Ishikawa (cell line): ENCODE measurements around the gene ARHGEF4.

Experiments
- CEBPB ChIP-seq: IDR thresholded peaks from 2 replicates; pipeline ENCODE4 v1.6.1; 2012
- CREB1 ChIP-seq: IDR thresholded peaks from 2 replicates; pipeline ENCODE4 v1.6.1; 2012; ENCODE audit warnings: low read depth
- EGR1 ChIP-seq: IDR thresholded peaks from 2 replicates; pipeline ENCODE4 v1.6.1; 2012
- EP300 ChIP-seq: IDR thresholded peaks from 2 replicates; pipeline ENCODE4 v1.6.1; 2012; ENCODE audit warnings: borderline replicate concordance
- FOXM1 ChIP-seq: IDR thresholded peaks from 2 replicates; pipeline ENCODE4 v1.6.1; 2012; ENCODE audit warnings: low read depth, borderline replicate concordance
- NFIC ChIP-seq: IDR thresholded peaks from 2 replicates; pipeline ENCODE4 v1.6.1; 2012
- RAD21 ChIP-seq: IDR thresholded peaks from 2 replicates; pipeline ENCODE4 v1.6.1; 2012; ENCODE audit warnings: low read depth
- TAF1 ChIP-seq: IDR thresholded peaks from 2 replicates; pipeline ENCODE4 v1.6.1; 2012; ENCODE audit warnings: low read depth, mild to moderate bottlenecking
- TCF12 ChIP-seq: IDR thresholded peaks from 2 replicates; pipeline ENCODE4 v1.6.1; 2012; ENCODE audit warnings: low read depth
- TEAD4 ChIP-seq: IDR thresholded peaks from 2 replicates; pipeline ENCODE4 v1.6.1; 2012
- USF1 ChIP-seq: IDR thresholded peaks from 2 replicates; pipeline ENCODE4 v1.6.1; 2012
- YY1 ChIP-seq: IDR thresholded peaks from 2 replicates; pipeline ENCODE4 v1.6.1; 2012; ENCODE audit warnings: low read depth
- ZBTB7A ChIP-seq: IDR thresholded peaks from 2 replicates; pipeline ENCODE4 v1.6.1; 2012; ENCODE audit warnings: low read depth
- TF ChIP-seq, protein P1 (sequence below): IDR thresholded peaks from 2 replicates; pipeline ENCODE4 v1.6.1; 2012
- TF ChIP-seq, protein P2 (sequence below): IDR thresholded peaks from 2 replicates; pipeline ENCODE4 v1.6.1; 2012; ENCODE audit warnings: low read depth, mild to moderate bottlenecking

Gene ARHGEF4

GRCh38 chr2:130996691-130997090 lies 160.0 kb downstream of the ARHGEF4 start:
- TF ChIP-seq YY1: no peak
- TF ChIP-seq EGR1: no peak
- TF ChIP-seq FOXM1: no peak
- no peak for TF ChIP-seq ZBTB7A
- TF ChIP-seq, protein P1, sequence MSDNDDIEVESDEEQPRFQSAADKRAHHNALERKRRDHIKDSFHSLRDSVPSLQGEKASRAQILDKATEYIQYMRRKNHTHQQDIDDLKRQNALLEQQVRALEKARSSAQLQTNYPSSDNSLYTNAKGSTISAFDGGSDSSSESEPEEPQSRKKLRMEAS: no peak
- no peak for TF ChIP-seq TCF12
- no peak for TF ChIP-seq USF1
- TF ChIP-seq NFIC: no peak
- TF ChIP-seq, protein P2, sequence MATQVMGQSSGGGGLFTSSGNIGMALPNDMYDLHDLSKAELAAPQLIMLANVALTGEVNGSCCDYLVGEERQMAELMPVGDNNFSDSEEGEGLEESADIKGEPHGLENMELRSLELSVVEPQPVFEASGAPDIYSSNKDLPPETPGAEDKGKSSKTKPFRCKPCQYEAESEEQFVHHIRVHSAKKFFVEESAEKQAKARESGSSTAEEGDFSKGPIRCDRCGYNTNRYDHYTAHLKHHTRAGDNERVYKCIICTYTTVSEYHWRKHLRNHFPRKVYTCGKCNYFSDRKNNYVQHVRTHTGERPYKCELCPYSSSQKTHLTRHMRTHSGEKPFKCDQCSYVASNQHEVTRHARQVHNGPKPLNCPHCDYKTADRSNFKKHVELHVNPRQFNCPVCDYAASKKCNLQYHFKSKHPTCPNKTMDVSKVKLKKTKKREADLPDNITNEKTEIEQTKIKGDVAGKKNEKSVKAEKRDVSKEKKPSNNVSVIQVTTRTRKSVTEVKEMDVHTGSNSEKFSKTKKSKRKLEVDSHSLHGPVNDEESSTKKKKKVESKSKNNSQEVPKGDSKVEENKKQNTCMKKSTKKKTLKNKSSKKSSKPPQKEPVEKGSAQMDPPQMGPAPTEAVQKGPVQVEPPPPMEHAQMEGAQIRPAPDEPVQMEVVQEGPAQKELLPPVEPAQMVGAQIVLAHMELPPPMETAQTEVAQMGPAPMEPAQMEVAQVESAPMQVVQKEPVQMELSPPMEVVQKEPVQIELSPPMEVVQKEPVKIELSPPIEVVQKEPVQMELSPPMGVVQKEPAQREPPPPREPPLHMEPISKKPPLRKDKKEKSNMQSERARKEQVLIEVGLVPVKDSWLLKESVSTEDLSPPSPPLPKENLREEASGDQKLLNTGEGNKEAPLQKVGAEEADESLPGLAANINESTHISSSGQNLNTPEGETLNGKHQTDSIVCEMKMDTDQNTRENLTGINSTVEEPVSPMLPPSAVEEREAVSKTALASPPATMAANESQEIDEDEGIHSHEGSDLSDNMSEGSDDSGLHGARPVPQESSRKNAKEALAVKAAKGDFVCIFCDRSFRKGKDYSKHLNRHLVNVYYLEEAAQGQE: no peak
- TF ChIP-seq TEAD4: no peak
- TF ChIP-seq EP300: no peak
- no peak for TF ChIP-seq CEBPB
- TF ChIP-seq CREB1: no peak
- TF ChIP-seq RAD21: no peak
- TF ChIP-seq TAF1: no peak

GRCh38 chr2:130997198-130997597 lies 160.5 kb downstream of the ARHGEF4 start:
- TF ChIP-seq, protein P2: no peak
- TF ChIP-seq, protein P1: no peak
- TF ChIP-seq EP300 (no peak), TCF12 (no peak), FOXM1 (no peak)

GRCh38 chr2:130998561-130998960 lies 161.8 kb downstream of the ARHGEF4 start:
- TF ChIP-seq RAD21: no peak
- TF ChIP-seq EP300: no peak
- TF ChIP-seq TAF1: no peak
- no peak for TF ChIP-seq EGR1
- no peak for TF ChIP-seq TEAD4
- no peak for TF ChIP-seq ZBTB7A
- TF ChIP-seq CREB1: no peak
- TF ChIP-seq TCF12: no peak
- TF ChIP-seq, protein P2: no peak
- no peak for TF ChIP-seq NFIC
- no peak for TF ChIP-seq YY1
- TF ChIP-seq CEBPB: no peak
- no peak for TF ChIP-seq FOXM1
- TF ChIP-seq USF1: no peak
- TF ChIP-seq, protein P1: no peak

DNA sequence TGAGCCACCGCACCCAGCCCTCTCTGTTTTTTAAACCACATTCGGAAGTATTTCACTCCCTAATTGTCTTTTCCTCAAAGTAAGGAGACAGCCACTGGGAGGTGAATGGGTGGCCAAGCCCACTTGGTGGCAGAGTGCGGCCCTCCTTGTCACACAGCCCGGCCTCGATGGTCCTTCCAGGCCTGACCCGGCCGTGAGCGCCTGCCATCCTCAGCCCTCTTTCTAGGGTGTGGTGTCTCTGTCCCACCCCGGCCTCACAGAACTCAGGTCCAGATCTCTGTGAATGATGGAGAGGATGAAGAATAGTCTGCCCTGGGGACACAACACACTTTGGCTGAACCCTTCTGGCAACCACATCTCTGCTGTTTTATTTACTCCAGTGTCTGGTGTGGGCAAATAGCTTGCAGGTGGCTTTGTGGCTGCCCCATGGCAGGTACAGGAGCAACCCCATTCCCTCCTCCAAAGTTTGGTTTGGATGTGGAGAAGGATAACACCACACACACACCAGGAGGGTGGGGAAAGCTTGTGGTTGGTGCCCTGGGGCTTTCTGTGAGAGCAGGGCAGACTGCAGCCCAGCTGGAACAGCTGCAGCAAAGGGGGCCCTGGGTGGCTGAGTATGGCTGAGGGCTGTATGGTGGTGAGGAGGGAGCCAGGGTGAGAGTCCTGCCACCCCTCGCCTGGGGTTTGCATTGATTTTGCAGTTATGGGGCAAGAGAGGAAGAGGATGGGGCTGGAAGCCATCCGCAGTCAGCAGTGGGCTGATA lies 167.9 kb downstream of the ARHGEF4 start:
- TF ChIP-seq ZBTB7A (no peak), YY1 (no peak), RAD21 (no peak), TAF1 (no peak), USF1 (no peak), CREB1 (no peak), CEBPB (no peak), NFIC (no peak), EGR1 (no peak), TEAD4 (no peak), FOXM1 (no peak), EP300 (no peak), TCF12 (no peak)
- TF ChIP-seq, protein P1: no peak
- TF ChIP-seq, protein P2: no peak
